ENCODE results near the gene MED16.

MED16 gene

DNA sequence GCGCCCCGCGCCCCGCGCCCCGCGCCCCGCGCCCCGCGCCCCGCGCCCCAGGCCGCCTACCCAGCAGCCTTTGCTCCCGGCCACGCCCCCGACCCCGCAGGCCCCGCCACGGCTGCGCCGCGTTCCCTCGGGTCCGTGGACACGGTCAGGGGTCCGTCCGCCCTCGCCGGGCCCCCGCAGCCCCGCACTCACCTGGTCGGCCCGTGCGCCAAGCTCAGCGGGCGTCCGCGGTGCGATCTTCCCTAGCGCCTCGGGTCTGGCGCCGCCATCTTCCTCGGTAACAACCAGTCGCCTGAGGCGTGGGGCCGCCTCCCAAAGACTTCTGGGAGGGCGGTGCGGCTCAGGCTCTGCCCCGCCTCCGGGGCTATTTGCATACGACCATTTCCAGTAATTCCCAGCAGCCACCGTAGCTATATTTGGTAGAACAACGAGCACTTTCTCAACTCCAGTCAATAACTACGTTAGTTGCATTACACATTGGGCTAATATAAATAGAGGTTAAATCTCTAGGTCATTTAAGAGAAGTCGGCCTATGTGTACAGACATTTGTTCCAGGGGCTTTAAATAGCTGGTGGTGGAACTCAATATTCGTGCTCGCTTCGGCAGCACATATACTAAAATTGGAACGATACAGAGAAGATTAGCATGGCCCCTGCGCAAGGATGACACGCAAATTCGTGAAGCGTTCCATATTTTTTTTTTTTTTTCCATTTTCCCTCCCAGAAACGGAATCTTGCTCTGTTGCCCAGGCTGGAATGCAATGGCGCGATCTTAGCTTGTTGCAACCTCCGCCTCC lies at the start of gene MED16, which contains the start of gene RNU6-9:
TSS of gene MED16 (minus strand) at position 294 of the 796 bp plus-strand sequence. CDS start 2,056 bp downstream, outside the sequence.
TSS of gene RNU6-9 (plus strand) at position 591 of the 796 bp plus-strand sequence.
- DNase-seq (ENCODE audit: low read depth): peak; percentile 86

- no peak for DNase-seq (ENCODE audit: low read depth)
Observed at GRCh38 chr19:942133-942645, 49.2 kb upstream of the MED16 start.

DNA sequence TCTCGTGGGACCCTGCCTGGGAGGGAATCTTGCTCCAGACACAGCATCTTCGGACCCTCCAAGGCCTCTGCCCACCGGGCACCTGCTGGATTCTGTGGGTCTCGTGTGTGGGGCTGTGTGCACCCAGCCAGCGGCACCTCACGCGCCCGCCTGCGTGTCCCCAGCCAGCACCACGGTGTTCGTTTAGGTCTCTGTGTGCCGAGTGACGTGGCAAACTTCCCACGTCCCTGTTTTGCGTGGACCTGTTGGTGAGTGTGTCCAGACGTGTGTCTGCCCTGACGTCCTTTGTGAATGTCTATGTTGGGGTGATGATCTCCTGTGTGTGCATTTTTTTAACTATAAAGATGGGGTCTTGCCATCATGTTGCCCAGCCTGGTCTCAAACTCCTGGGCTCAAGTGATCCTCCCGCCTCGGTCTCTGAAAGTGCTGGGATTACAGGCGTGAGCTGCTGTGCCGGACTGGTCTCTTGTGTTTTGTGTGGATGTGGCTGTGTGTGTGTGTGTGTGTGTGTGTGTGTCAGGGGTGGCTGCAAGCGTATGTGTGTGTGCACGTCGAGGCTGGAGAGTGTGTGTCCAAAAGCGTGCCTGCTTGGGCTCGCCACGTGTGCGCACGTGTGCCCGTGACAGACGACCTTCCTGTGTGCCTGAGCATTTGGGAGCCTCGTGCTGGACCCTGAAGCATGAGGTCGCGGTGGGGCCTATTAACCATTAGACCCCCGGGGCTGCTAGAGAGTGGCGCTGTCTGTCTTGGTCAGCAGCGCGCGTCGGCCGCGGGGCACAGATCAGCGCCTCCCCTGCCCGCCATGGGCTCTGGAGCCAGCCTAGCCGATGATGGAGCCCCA lies 48.5 kb upstream of the MED16 start:
- no peak for DNase-seq (ENCODE audit: low read depth)

GRCh38 chr19:940591-941291 lies 47.8 kb upstream of the MED16 start:
- DNase-seq (ENCODE audit: low read depth): no peak

- DNase-seq (ENCODE audit: low read depth): no peak
Observed at GRCh38 chr19:939922-940321, 46.9 kb upstream of the MED16 start.

GRCh38 chr19:939439-939838 lies 46.5 kb upstream of the MED16 start:
- DNase-seq (ENCODE audit: low read depth): no peak

DNA sequence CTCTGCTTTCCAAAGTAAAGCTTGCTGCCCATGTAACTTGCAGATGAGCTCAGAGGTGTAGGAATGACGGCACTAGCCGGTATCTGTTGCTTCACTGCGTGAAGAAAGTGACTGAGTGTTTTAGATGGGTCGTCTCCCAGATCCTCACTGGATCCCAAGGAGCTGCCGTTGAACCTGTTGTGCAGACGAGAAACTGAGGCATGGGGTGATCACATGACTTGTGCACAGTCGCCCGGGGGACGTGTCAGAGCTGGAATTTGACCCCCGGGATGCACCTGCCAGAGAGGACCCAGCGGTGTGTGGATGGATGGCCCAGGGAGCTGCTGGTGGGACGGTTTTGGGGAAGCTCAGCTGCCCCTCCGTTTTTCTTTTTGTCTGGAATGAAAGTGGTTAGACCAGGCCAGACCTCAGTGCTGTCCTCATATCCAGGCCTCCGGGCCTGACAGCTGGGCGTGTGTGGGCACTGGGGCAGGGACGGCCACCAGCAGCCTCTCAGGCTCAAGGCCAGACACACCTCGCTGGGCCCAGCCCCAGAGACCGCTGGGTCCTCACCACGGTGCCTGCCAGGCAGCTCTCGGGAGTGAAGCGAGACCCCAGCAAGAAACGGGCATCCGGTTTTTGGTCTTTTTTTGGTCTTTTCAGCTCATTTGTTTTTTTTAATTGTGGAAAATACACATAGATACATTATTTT lies 45.4 kb upstream of the MED16 start:
- DNase-seq (ENCODE audit: low read depth): no peak

DNA sequence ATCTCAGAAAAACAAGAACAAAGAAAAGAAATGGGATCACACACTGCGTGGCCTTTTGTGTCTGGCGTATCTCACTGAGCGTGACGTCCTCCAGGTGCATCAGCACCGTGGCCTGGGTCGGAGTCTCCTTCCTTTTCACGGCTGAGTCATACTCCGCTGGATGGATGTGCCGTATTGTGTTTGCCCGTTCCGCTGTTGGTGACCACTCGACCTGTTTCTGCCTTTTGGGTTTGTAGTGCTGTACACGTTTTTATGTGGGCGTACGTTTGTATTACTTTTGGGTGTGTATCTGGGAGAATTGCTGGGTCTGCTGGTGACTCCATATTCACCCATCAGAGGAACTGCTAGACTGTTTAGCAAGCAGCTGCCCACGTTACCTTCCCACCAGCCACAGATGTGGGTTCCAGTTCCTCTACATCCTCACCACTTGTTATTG lies 44.3 kb upstream of the MED16 start:
- no peak for DNase-seq (ENCODE audit: low read depth)

DNA sequence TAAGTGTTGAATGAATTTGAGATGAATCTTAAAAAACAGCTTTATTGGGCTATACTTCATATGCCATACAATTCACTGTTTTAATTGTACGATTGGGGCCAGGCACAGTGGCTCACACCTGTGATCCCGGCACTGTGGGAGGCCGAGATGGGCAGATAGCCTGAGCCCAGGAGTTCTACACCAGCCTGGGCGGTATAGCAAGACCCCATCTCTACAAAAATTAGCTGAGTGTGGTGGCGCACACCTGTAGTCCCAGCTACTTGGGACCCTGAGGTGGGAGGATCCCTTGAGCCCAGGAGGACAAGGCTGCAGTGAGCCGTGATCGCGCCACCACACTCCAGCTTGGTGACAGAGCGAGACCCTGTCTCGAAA lies 43.2 kb upstream of the MED16 start:
- DNase-seq (ENCODE audit: low read depth): no peak

GRCh38 chr19:934865-935479 lies 42.0 kb upstream of the MED16 start:
- no peak for DNase-seq (ENCODE audit: low read depth)

- no peak for DNase-seq (ENCODE audit: low read depth)
Observed at GRCh38 chr19:934197-934840, 41.3 kb upstream of the MED16 start.

- DNase-seq (ENCODE audit: low read depth): no peak
Observed at GRCh38 chr19:933553-933882, 40.5 kb upstream of the MED16 start.

- DNase-seq (ENCODE audit: low read depth): peak; percentile 60
Observed at GRCh38 chr19:932648-933552, 39.9 kb upstream of the MED16 start.

DNA sequence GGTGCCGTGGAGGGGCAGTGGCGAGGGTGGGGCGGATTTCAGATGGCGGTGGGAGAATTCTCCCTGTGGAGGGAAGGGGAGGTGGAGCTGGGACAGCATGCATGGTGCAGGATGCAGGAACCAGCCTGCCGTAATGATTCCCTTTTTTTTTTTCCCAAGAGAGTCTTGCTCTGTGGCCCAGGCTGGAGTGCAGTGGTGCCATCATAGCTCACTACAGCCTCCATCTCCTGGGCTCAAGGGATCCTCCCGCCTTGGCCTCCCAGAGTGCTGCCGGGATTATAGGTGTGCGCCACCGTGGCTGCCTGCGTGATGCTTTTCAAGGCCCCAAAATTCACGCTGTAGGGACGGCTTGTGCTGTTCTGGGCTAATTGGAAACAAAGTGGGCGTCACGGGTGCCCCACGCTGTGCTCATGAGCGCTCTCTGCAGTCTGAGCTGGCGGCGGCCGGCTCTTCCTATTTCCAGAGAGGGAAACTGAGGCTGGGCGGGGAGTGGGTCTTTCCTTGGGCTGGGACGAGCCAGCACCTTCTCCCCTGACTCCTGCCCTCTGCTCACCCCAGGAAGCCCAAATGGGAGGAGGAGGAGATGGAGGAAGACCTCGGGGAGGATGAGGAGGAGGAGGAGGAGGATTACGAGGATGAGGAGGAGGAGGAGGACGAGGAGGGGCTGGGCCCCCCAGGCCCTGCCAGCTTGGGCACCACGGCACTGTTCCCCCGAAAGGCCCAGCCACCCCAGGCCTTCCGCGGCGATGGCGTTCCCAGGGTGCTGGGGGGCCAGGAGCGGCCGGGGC lies 39.1 kb upstream of the MED16 start:
- DNase-seq (ENCODE audit: low read depth): no peak

DNA sequence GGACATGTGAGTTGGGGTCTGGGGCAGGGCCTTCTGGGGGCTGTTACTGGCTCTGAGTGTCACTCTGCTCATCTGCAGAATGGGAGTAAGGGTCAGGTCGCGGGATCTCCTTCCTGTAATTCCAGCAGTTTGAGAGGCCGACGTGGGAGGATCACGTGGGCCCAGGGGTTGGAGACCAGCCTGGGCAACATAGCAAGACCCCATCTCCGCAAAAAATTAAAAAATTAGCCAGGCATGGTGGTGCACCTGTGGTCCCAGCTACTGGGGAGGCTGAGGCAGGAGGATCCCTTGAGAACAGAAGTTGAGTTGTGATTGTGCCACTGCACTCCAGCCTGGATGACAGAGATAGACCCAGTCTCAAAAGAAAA lies 36.9 kb upstream of the MED16 start:
- DNase-seq (ENCODE audit: low read depth): no peak

DNA sequence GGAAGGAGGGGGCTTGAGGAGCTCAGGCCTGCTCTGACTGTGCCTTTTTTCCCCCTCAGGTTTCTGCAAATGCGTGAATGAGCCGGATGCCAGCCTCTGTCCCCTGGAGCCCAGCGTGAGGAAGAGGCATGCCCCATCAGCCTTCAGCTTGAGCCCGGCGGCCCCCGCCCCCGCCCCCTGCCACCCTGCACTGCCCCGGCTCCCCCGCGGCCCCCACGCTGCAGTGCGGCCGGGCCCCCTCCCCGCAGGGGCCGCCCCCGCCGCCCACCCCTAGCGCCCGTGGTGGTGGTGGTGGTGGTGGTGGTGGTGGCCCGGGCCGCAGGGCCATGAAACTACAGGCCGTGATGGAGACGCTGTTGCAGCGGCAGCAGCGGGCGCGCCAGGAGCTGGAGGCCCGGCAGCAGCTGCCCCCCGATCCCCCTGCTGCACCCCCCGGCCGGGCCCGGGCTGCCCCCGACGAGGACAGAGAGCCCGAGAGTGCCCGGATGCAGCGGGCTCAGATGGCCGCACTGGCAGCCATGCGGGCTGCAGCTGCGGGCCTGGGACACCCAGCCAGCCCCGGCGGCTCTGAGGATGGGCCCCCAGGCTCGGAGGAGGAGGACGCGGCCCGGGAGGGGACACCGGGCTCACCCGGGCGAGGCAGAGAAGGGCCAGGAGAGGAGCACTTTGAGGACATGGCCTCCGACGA lies 36.4 kb upstream of the MED16 start:
- no peak for DNase-seq (ENCODE audit: low read depth)

- DNase-seq (ENCODE audit: low read depth): no peak
Observed at GRCh38 chr19:928471-929202, 35.6 kb upstream of the MED16 start.

Data from HS-5 (cell line).